PC-9 (cell line): ENCODE data around the gene ACTN2. TPM values are rescaled to one million over a fixed set of nuclear protein-coding genes. Genes with fewer than 3 reads are reported as not detected.

Experiments
- BruUV-seq: library from RNA; stranded (reverse); fragments of 400-500 nt; replicated peaks from 2 replicates; lab custom pipeline; 2021; lab: Mats Ljungman, UMichigan
- CTCF ChIA-PET: fragments of 300-600 bp; sonication (Branson Sonifier 250); formaldehyde crosslinking; loops from one replicate; lab custom pipeline; 2022; ENCODE audit warnings: antibody characterized with exemption; lab: Charles Lee
- POLR2A ChIA-PET: fragments of 300-600 bp; sonication (Branson Sonifier 250); formaldehyde crosslinking; loops from one replicate; lab custom pipeline; 2022; ENCODE audit warnings: antibody characterized with exemption; ENCODE audit not compliant: unreplicated experiment; lab: Charles Lee
- DNase-seq, 2 experiments: peaks; one replicate each; pipeline versions ENCODE4 v3.0.0 to v3.0.0-alpha.2; 2015 to 2022; ENCODE audit warnings: mixed read lengths in 1 of 2
- H2AFZ ChIP-seq: fragments of 200-600 bp; sonication (generic); 2 replicates; pipeline ENCODE4 v1.8.1; 2017; ENCODE audit warnings: antibody characterized with exemption
- H3F3A ChIP-seq: fragments of 200-600 bp; sonication (generic); 2 replicates; pipeline ENCODE4 v1.8.1; 2017; ENCODE audit warnings: antibody characterized with exemption, mild to moderate bottlenecking, low read depth; ENCODE audit not compliant: insufficient read depth
- H3K27ac ChIP-seq: fragments of 200-600 bp; sonication (generic); 2 replicates; pipeline ENCODE4 v1.6.1; 2016; ENCODE audit warnings: mixed run types
- H3K27me3 ChIP-seq: fragments of 200-600 bp; sonication (generic); 2 replicates; pipeline ENCODE4 v1.6.1; 2016; ENCODE audit warnings: low read depth, mixed run types; ENCODE audit not compliant: insufficient read depth
- H3K36me3 ChIP-seq: fragments of 200-600 bp; sonication (generic); 2 replicates; pipeline ENCODE4 v1.6.1; 2016; ENCODE audit warnings: low read depth, mixed run types
- H3K4me1 ChIP-seq: fragments of 200-600 bp; sonication (generic); replicated peaks from 2 replicates; pipeline ENCODE4 v1.6.1; 2016; ENCODE audit warnings: mixed run types; ENCODE audit not compliant: insufficient read depth
- H3K4me2 ChIP-seq: fragments of 200-600 bp; sonication (generic); 2 replicates; pipeline ENCODE4 v1.6.1; 2017; ENCODE audit warnings: mixed run types
- H3K4me3 ChIP-seq: fragments of 200-600 bp; sonication (generic); 2 replicates; pipeline ENCODE4 v1.6.1; 2016; ENCODE audit warnings: mixed run types
- H3K79me2 ChIP-seq: fragments of 200-600 bp; sonication (generic); 2 replicates; pipeline ENCODE4 v1.6.1; 2017; ENCODE audit warnings: low read depth, mixed run types
- H3K9me2 ChIP-seq: fragments of 200-600 bp; sonication (generic); 2 replicates; pipeline ENCODE4 v1.8.1; 2017; ENCODE audit warnings: mild to moderate bottlenecking; ENCODE audit not compliant: insufficient read depth
- H3K9me3 ChIP-seq: fragments of 200-600 bp; sonication (generic); 2 replicates; pipeline ENCODE4 v1.8.1; 2016; ENCODE audit warnings: low read depth; ENCODE audit not compliant: insufficient read depth
- H4K20me1 ChIP-seq: fragments of 200-600 bp; sonication (generic); 2 replicates; pipeline ENCODE4 v1.8.1; 2017; ENCODE audit not compliant: insufficient read depth
- CTCF ChIP-seq: fragments of 200-600 bp; sonication (generic); conservative IDR thresholded peaks from 2 replicates; pipeline ENCODE4 v1.6.1; 2017; ENCODE audit warnings: mixed run types, antibody characterized with exemption, mild to moderate bottlenecking, moderate library complexity
- EZH2 ChIP-seq: fragments of 200-600 bp; sonication (generic); IDR thresholded peaks from 2 replicates; pipeline ENCODE4 v1.8.0; 2017; ENCODE audit warnings: antibody characterized with exemption, low read depth
- intact Hi-C: fragments of 100-400 bp; cut with micrococcal nuclease; formaldehyde crosslinking; loops from one replicate; pipeline ENCODE4 v1.10.0; 2022; ENCODE audit not compliant: unreplicated experiment
- total RNA-seq: library from RNA; stranded (reverse); gene quantifications from 2 replicates; pipeline ENCODE4 v1.2.3, GENCODE V29; 2021

The ACTN2 gene
- total RNA-seq, 1 experiment from 2014 or later: not detected

- Histone ChIP-seq H3K4me1 (no peaks in the 10 kb centered on the region), H3K27me3 (peaks cover 92% of the 10 kb centered on the region), H3K9me3 (no peaks in the 10 kb centered on the region), H3K36me3 (no peaks in the 10 kb centered on the region), H3K79me2 (no peaks in the 10 kb centered on the region), H3K9me2 (no peaks in the 10 kb centered on the region), H3K4me3 (no peak overlapping the region), H3K27ac (no peak overlapping the region), H2AFZ (no peak overlapping the region), H3F3A (no peaks in the 10 kb centered on the region), H4K20me1 (no peaks in the 10 kb centered on the region), H3K4me2 (no peak overlapping the region)
- TF ChIP-seq CTCF (peak; percentile 36), EZH2 (no peak)
- DNase-seq: no peak
- CTCF ChIA-PET: no interaction called here
- intact Hi-C loops: no loop called here
- BruUV-seq: no TSS peak
- POLR2A ChIA-PET: no interaction called here
Observed at GRCh38 chr1:236748268-236748870, 62.1 kb downstream of the ACTN2 start.

DNA sequence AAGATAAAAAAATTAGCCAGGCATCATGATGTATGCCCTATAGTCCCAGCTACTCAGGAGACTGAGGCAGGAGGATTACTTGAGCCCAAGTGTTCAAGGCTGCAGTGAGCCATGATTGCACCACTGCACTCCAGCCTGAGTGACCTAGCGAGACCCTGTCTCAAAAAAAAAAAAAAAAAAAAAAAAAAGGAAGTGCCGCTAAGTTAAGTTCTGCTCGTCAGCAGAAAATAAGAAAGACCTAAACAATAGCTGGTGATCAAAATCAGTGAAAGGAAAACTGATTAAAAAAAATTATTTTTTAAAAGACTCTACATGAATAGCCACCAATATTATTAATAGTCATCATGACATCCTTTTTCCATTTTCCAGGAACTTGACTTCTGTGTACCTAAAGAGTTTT is 64.6 kb downstream of the ACTN2 start:
- no peak for DNase-seq
- intact Hi-C loops: loop anchor here (10.0 kb wide), 1 partner anchor 814 kb away; no protein-coding TSS in a partner anchor
- H3K9me3 ChIP-seq: no peaks in the 10 kb centered on the region
- BruUV-seq: no TSS peak
- peaks cover 93% of the 10 kb centered on the region for H3K27me3 ChIP-seq
- no peaks in the 10 kb centered on the region for H3F3A ChIP-seq
- no peaks in the 10 kb centered on the region for H3K36me3 ChIP-seq
- CTCF ChIA-PET: no interaction called here
- H4K20me1 ChIP-seq: no peaks in the 10 kb centered on the region
- H3K4me1 ChIP-seq: no peaks in the 10 kb centered on the region
- H2AFZ ChIP-seq: no peak overlapping the region
- H3K4me2 ChIP-seq: no peak overlapping the region
- POLR2A ChIA-PET: no interaction called here
- no peak overlapping the region for H3K4me3 ChIP-seq
- H3K27ac ChIP-seq: no peak overlapping the region
- TF ChIP-seq EZH2 (no peak), CTCF (no peak)
- no peaks in the 10 kb centered on the region for H3K9me2 ChIP-seq
- no peaks in the 10 kb centered on the region for H3K79me2 ChIP-seq

DNA sequence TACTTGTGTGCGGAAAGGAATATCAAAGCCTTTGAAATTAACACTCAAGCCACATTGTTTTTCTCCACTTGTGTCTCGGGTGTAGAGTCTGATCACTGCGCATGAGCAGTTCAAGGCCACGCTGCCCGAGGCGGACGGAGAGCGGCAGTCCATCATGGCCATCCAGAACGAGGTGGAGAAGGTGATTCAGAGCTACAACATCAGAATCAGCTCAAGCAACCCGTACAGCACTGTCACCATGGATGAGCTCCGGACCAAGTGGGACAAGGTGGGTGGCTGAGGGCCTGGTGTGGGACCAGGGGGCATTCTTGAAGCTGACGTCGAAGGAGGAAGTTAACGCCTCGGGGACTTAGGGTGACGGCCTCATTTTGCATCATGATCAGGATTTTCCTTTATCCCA is 65.1 kb downstream of the ACTN2 start:
- H3K79me2 ChIP-seq: no peaks in the 10 kb centered on the region
- no peaks in the 10 kb centered on the region for H3F3A ChIP-seq
- H3K9me2 ChIP-seq: no peaks in the 10 kb centered on the region
- DNase-seq: no peak
- H3K4me3 ChIP-seq: no peak overlapping the region
- no peaks in the 10 kb centered on the region for H3K4me1 ChIP-seq
- ChIA-PET CTCF (no interaction called here), POLR2A (no interaction called here)
- BruUV-seq: no TSS peak
- intact Hi-C loops: loop anchor here (10.0 kb wide), 1 partner anchor 813 kb away; no protein-coding TSS in a partner anchor
- H3K27me3 ChIP-seq: peaks cover 88% of the 10 kb centered on the region
- no peak overlapping the region for H3K27ac ChIP-seq
- H3K9me3 ChIP-seq: no peaks in the 10 kb centered on the region
- no peaks in the 10 kb centered on the region for H4K20me1 ChIP-seq
- no peak overlapping the region for H2AFZ ChIP-seq
- no peaks in the 10 kb centered on the region for H3K36me3 ChIP-seq
- TF ChIP-seq EZH2 (no peak), CTCF (no peak)
- H3K4me2 ChIP-seq: no peak overlapping the region
